HG03097 (cell line): ENCODE results near the gene CABP2.

Experiments
- ATAC-seq: cut with Tn5 transposase; IDR thresholded peaks from one replicate; pipeline ENCODE4 v1.9.1; 2021; ENCODE audit not compliant: unreplicated experiment, low FRiP score

CABP2 gene

DNA sequence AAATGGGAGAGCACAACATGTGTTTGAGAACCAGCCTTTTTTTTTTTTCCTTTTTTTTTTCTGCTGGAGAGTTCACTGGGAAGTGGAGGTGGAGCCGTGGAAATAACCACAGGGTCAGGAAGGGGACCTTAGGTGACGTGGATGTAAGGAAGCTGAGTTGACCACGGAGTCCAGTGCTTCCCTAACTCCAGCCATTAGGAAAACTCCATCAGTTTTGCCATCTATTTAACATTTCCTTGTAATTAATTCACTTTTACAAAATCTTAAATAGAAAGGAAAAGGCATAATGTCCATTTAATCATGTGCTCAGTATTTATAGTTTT, 13.3 kb downstream of the CABP2 start:
- no peak for ATAC-seq

DNA sequence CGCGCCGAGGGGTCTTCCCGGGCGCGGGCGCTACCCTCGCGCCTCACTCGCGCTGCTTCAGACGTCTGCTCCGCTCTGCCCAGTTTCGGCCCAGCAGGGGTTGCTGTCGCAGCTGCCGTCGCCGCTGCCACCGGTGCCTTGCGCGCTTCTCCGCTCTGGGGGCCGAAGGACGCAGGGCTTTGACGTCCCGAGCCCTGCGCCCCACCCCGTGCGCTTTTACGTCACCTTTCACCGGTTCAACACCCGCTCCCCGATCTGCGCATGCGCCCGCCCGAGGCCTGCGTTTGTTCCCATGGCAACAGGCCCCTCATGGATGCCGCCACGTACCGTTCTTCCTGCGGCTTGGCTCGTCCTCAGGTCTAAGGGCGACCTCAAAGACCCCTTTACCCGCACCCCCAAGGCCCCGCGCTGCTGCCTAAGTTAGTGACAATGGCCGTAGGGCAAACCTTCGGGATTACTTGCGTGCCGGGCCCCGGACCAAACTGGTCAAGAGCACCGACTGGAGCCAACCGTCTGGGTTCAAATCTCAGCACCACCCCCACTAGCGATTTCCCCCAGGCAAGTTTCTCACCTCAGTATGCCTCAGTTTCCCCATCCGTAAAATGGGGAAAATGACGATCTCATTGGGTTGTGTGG, 14.6 kb downstream of the CABP2 start:
- ATAC-seq: peak; percentile 30

DNA sequence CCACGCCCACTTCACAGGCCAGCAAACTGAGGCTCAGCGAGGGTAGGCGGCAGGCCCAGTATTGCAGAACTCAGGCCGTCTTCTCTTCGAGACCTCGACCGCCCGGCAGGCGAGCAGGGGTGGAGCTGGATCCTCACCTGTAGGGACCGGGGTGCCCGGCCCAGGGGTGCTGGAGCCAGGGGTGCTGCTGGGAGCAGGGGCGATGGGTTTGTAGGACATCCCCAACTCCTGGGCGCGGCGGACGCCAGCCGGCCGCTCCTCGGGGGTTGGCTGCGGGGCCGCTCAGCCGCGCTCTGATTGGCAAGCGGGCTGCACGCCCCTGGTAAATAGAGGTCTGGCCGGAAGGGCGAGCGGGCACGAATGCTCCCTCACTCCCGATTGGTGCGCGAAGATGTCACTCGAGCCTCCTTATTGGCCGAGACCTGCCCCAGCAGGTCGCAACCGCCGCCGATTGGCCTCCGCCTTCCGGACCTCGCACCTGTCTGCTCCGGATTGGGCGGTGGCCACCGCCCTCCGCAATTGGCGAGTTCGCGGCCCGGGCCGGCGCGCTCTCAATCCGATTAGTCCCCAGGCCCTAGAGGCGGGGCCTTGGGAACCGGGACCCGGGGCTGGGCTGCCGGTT, 15.3 kb downstream of the CABP2 start, which contains the start of gene CDK2AP2:
Gene CDK2AP2 (minus strand): TSS at position 299 of the 622 bp plus-strand sequence. CDS start 80 bp downstream, at position 219.
- ATAC-seq: peak; percentile 63

DNA sequence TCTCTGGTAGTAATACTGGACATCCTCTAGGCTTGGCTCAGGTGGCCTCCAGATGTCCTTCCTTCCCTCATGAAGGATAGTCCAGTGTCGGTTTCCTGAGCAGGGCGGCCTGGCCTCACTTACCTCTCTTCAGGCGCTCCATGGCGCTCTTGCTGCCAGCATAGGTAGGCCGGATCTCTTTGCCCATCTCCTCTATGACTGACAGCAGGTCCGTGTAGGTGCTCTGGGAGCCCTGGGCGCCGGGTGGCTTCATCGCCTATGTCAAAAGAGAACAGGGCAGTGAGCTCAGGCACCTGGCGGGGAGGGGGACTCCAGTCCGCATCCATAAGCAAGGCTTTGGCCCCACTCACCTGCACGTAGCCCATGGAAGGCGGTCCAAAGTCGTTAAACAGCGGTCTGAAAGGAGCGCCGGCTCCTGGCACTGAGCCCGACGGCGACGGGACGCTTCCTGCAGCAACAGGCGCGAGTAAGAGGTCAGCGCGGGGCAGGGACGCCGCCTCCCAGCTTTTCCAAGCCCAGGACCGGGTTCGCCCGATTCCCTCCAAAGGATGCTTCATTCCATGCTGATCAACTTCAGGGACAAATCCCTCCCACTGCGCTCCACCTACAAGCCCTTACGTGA, 15.9 kb downstream of the CABP2 start:
- ATAC-seq: no peak

DNA sequence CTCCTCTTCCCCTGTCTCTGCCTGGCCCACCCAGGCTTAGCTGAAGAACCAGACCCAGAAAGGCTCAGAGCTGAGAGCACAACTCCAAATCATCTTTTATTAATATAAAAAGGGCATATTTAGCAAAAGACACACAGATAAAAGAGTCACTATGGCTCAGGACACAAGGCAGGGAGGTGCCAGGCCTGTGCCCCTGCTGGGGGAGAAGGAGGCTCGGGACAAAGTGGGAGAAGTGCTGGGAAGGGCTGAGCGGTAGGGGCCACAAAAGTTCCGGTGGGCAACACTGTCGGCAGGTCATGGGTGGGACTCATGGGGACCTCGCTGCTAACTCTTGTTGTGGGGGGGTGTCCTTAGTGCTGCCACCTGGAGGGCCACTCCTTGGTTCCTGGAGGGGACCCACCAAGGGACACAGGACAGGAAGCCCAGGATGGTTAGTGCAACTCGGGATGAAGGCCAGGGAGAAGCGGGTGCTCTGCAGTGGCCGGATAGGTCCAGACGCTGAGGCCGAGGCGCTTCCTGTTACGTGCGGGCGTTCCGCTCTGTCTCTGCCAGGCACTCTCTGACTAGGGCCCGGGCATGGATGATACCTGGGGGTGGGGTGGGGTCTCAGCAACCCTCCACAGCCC, 16.7 kb downstream of the CABP2 start:
- no peak for ATAC-seq

DNA sequence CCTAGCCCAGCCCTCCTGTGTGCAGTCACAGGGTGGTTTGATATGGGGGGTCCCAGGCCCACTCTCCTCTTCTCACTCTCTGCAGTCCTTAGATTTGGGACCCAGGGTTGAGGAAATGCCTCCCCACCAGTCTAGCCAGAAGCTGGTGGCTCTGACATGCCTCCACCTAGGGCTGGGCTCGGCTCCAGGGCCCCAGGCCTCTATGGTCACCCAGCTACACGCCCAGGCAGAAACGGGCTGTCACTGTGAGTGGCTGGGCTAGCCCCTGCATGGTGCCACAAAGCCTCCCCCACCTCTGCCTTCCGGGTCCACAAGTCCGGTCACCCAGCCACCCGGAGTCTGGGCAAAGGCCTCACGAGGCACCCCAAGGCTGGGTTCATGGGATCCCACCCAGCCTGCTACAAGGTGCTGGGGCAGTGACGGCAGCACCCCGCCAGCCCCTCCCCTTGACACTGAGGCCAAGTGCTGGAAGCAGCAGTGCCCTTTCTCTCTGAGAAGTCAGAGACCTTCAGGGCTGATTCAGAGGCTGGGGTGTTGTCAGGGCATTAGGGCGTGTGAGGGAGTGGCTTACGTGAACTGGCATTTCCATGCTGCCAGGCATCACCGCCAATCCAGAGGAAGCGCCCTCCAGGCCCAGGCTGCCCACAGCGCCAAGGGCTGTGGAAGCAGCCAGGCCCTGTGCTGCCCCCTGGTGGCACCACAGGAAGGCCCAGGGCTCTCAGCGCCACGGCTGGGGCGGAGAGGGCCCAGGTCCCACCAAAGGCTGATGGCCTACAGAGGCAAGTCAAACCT, 17.4 kb downstream of the CABP2 start:
- ATAC-seq: no peak

DNA sequence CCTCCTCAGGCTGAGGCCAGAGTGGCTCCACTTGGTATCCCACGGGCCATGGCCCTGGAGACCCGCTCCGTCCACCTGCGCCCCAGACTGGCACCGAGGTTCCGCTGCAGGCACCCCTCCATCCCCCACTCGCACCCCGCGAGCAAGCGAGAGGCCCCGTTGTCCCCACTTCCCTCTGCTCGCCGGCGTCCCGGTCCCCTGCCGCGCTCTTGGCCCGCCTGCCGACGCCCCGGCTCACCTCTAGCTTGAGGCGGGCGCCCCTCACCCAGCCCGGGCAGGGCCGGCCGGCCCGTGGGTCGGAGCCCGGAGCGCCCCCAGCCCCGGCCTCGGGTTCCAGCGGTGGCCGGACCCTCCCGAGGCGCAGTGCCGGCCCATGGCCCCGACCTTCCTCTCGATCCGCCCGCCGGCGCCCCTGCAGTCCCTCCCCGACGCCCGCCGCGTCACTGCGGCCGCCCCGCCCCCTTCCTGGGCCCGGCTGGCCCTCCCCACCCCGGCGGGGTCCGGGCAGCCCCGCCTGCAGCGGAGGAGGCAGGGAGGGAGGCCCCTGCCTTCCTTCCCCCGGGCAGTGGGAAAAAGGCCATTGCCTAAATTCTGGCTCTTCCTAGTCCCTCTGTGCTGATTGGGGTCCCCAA, 18.2 kb downstream of the CABP2 start, which contains the start of gene PITPNM1:
Gene PITPNM1 (minus strand): TSS at position 414 of the 632 bp plus-strand sequence. CDS start 1,183 bp downstream, outside the sequence.
- no peak for ATAC-seq

DNA sequence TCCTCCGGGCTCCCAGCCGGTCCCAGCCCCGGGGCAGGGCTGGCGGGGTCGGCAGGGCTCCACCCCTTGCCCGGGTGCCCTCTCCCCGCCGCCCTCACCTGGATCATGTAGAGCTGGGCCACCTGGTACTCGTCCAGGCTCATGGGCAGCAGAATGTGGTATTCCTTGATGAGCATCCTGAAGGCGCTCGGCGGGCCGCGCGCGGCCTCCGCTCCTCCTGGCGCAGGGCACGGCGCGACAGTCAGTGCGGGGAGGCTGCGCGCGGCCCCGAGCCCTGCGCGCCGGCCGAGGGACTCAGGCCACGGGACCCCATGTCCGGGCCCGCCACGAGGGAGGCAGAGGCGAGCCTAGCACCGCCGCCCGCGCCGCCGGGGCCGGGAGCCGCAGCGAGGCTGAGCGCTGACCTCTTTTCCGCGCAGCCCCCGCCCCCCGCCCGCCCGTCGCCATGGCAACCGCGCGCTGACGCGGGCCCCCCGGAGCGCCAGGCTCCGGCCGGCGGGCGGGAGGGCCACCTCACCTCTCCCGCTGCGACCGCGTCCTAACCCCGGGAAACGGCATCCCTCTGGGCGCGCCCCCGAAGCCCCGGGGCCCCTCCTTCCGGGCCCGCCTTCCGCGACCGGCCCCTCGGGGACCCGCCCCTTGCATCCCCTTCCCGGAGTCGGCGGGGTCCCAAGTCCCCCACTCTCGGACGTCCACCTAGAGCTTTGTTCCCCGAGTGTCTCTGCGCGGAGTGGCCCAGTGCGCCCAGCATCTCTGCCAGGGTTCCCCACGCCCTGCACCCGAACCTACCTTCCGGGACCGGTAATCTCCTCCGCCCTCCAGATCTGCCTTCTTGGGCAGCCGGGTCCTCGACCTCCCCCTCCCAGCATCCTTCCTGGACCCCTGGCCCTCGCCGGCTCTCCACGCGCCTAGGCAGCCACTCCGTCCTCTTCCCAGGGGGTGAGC, 19.0 kb downstream of the CABP2 start:
- no peak for ATAC-seq

DNA sequence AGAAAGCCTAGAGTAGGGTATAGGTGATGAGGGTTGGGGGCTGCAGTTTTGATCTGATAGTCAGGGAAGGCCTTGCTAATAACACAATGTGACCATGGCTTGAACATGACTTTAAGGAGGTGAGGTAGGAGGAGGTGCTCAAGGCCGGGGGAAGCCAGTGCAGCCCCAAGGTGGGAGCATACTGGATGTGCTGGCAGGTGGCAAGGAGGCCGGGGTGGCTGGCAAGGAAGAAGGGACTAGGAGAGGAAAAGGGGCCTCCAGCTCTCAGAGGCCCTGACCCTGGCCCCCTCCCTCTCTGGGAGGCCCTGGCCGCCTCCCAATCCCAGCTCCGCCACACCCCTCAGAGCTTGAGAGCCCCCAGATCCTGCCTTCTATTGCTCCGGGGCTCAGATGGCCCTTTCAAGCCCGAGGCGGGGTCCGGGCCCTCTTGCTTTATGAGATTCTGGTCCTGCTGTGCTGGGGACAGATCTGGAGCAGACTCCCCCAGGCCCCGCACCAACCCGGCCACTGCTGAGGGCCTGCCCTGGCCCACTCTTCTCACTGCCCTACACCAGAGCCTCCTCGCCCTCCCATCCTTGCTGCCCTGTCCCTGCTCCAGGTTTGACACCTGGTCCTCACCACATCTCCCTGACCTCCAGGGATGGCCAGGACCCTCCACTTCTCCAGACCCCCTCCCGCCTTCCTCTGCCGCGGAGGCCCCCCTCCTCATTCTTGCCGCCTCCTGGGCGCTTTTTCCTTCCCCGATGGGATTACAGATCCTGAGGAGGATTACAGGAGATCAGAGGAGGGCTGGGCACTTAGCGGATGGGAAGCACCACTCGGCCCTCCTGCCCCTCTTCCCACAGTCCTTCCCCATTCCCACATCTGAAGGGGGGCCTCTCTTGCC, 19.9 kb downstream of the CABP2 start:
- no peak for ATAC-seq

DNA sequence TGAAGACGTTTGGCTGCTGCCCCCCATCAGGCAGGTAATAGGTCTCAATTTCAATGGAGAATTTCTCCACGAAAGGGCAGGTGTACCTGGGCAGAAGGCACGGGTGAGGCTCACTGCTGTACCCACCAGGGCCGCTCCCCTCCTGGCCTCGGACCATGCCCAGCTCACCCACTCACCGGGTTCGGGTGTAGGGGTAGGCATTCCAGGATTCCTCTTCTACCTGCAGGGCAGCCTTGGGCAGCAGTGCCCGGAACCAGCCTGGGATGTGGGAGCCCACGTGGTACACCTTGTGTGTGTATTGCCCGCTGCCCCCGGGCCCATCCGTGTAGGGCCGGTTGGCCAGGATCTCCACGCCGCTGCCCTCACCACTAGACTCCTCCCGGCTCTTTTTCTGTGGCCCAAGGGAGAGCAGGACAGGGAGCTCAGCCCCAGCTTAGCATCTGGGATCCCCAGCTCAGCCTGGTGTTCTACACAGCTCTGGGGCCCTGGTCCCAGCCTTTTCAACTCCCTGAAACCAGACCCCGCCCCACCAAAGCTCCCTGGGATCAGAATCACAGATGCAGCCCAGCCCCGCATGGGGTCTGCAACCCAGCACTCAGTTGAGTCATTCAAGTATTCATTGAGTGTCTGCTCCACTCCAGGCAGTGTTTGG, 20.8 kb downstream of the CABP2 start:
- ATAC-seq: no peak

DNA sequence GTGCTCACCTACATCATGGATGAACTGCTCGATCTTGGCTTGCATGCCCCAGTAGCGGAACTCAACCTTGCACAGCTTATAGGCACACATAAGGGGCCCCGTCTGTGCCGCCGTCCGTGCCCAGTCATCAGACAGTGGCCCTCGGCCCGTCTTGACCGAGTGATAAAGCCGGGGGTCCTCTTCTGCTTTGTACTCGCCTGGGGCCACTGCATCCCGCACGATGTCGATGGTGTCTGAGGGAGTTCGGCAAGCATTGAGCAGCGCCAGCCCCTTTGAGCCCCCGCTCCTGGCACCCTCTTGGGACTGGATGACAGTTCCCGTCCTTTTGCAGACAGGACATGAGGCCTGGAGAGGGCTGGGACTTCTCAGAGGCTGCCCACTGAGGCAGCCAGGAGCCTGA, 21.4 kb downstream of the CABP2 start:
- ATAC-seq: no peak

DNA sequence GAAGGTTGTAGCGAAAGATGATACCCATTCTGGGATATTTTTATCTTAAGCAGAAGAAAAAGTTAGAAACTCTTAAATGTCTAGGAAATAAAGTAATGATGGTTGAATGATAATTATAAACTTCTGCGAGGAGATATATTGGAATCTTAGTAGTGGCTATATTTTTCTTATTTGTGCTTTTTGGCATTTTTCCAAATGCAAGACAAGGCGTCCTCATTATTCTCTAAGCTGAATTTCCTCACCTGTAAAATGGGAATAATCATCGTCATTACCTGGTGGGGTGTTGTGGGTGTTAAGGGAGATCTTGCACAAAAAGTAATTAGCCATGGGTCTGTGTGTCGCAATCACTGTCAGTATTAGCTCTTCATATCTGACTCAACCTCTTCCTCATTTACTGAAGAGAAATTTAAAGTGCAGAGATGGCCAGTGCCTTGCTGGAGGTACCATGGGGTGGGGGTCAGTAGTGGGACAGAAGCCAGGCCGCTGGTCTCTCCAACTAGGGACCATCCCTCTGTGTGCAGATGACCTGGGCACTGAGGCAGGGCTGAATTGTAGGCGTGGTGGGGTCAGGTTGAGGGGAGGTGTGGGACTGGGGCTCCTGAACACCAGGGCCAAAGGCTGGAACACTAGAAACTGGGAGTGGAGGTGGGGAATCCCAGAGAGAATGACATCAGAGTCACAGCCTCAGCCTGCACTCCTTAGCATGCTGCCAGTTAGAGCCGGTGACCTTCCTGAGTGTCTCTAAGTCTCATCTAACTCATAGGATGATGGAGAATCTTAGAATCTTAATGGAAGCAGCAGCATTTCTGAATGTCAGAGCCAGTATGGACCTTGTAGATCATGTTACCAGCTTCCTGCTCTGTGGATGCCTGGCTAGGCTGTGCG, 22.2 kb downstream of the CABP2 start:
- no peak for ATAC-seq

DNA sequence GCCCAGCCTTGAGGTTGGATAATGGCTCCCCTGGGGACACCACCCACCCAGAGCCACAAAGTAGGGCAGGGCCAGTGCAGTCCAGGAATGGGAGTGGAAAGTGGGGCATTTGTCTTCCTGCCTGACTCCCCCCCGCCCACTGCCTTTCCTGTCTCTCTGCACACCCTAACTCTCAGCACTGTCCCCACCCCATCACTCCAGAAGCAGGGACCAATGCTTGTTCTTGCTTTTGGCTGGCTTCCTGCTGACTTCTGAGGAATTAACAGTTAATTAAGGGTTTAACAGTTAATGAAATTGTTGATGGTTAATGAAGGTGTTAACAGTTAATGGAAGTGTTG, 22.8 kb downstream of the CABP2 start:
- no peak for ATAC-seq

DNA sequence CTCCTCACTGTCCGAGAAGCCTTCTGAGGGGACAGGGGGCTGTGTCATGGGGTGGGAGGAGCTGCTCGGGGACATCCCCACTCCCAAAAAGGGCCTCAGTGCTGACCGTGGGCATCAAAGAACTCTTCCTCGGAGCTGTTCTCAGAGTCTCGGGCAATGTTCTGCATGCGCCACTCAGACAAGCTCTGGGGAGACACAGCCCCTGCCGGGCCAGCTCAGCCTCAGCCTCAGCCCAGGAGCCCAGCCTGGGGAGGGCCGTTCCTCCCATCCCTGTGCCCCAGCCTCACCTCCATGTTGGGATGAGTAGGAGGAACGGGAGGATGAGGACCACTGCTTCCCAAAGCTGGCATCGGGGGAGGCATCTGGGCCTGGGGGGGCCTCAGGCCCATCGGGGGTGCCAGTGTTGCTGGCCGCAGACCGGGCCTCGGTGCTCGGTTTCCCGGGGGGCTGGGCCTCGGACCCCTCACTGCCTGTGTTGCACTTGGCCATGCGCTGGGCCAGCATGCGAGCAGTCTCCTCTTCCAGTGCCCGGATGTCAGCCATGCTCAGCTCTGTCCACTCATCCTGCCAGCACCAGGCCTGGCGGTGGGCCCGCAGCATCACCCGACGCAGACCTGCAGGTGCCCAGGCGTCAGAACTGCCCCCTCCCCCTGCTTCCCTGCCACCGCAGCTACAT, 23.3 kb downstream of the CABP2 start:
- ATAC-seq: no peak

DNA sequence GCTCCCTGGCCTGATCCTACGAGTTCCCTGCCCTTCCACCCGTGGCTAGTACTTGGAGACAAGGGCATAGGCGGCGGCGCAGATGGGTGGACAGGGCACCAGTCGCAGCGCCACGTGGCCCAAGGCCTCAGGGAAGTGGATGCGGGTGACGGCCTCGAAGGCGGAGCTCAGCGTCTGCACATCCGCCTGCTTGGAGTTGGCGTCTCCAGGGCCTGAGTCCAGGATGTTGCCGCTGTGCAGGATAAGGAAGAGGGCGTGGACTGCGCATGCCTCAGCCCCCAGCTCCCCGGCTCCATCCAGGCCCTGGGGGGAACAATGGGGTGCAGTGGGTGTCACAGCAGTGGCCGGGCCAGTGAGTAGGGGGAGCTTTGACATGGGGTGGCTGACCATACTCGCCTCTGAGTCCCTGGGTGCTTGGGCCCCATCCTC, 24.7 kb downstream of the CABP2 start:
- no peak for ATAC-seq

DNA sequence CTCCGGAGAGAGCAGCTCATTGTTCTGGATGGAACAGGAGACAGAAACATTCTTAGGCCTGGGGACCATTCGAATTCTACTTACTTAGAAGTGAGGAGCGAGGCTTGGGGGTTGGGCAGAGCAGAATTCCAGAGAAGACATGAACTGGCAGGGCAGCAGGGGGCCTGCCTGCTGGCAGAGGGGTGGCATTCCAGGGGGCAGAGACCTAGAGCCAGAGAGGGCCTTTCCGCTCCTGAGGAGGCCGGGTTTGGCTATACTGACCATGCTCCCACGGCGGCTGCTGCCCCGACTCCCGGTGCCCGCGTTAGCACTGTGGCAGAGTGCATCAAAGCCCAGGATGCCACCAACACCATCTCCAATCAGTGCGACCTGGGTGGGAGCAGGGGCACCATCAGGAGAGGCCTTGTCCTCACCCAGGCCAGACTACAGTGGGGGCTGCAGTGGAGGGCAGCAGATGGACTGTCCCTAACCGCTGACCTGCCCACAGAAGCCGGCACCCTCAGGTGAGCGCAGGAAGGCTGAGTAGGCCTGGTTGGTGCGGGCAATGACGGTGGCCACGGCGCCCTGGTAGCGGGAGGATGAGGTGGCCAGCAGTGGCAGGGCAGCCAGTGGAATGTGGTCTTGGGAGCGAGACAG, 25.5 kb downstream of the CABP2 start:
- ATAC-seq: no peak
